Liver (tissue), 3 donors: ENCODE results near the gene DIPK1A.

Source experiments
- EGR1 ChIP-seq, 2 donors: IDR thresholded peaks; 2 replicates each; pipeline ENCODE4 v1.6.1; 2016 to 2018; ENCODE audit warnings: antibody characterized with exemption in 2 of 2, low read depth in 2 of 2
- FOXA2 ChIP-seq: IDR thresholded peaks from 2 replicates; pipeline ENCODE4 v1.6.1; 2016; ENCODE audit warnings: antibody characterized with exemption
- GABPA ChIP-seq, 2 donors: IDR thresholded peaks in 1 of 2; conservative IDR thresholded peaks in 1 of 2; 2 replicates each; pipeline ENCODE4 v1.6.1; 2016; ENCODE audit warnings: antibody characterized with exemption in 2 of 2, mild to moderate bottlenecking in 1 of 2, moderate library complexity in 1 of 2
- HNF4G ChIP-seq: IDR thresholded peaks from 2 replicates; pipeline ENCODE4 v1.6.1; 2016; ENCODE audit warnings: antibody characterized with exemption
- RXRA ChIP-seq, 2 donors: IDR thresholded peaks; 2 replicates each; pipeline ENCODE4 v1.6.1; 2017 to 2018; ENCODE audit warnings: antibody characterized with exemption in 2 of 2, mild to moderate bottlenecking in 1 of 2
- SP1 ChIP-seq: IDR thresholded peaks from 2 replicates; pipeline ENCODE4 v1.6.1; 2018; ENCODE audit warnings: antibody characterized with exemption, mild to moderate bottlenecking
- YY1 ChIP-seq: IDR thresholded peaks from 2 replicates; pipeline ENCODE4 v1.6.1; 2016; ENCODE audit warnings: antibody characterized with exemption, mild to moderate bottlenecking
- TF ChIP-seq, protein P1 (sequence below): fragments of 150-350 bp; IDR thresholded peaks from 2 replicates; pipeline ENCODE4 v1.5.1; 2017; ENCODE audit warnings: improper control_type of control experiment, low read depth, low read length; ENCODE audit not compliant: missing input control
- TF ChIP-seq, protein P2 (sequence below): IDR thresholded peaks from 2 replicates; pipeline ENCODE4 v1.6.1; 2016; ENCODE audit warnings: antibody characterized with exemption
- TF ChIP-seq, protein P3 (sequence below): IDR thresholded peaks from 2 replicates; pipeline ENCODE4 v1.6.1; 2016; ENCODE audit warnings: antibody characterized with exemption, mild to moderate bottlenecking
- TF ChIP-seq, protein P4 (sequence below): IDR thresholded peaks from 2 replicates; pipeline ENCODE4 v1.6.1; 2016; ENCODE audit warnings: antibody characterized with exemption
- donor health status: healthy.
- donor health status: healthy.

DNA sequence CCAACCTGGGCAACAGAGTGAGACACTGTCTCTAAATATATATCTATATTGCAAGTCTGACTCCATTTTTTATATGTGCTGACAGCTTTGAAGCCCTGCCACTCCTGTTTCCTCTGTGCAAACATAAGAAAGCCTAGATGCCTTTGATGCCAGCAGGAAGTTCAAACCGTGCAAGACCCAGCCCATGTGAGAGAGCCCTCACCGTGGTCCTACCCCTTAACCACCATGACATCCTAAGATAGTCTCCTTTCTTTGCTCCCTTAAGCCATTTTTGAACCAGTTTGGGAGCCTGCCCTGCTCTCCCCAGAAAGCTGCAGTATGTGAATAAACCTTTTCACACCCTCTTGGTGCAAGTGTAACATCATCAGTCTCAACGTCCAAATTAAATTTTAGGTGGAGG is 3.7 kb upstream of the DIPK1A start:
- TF ChIP-seq, protein P1, sequence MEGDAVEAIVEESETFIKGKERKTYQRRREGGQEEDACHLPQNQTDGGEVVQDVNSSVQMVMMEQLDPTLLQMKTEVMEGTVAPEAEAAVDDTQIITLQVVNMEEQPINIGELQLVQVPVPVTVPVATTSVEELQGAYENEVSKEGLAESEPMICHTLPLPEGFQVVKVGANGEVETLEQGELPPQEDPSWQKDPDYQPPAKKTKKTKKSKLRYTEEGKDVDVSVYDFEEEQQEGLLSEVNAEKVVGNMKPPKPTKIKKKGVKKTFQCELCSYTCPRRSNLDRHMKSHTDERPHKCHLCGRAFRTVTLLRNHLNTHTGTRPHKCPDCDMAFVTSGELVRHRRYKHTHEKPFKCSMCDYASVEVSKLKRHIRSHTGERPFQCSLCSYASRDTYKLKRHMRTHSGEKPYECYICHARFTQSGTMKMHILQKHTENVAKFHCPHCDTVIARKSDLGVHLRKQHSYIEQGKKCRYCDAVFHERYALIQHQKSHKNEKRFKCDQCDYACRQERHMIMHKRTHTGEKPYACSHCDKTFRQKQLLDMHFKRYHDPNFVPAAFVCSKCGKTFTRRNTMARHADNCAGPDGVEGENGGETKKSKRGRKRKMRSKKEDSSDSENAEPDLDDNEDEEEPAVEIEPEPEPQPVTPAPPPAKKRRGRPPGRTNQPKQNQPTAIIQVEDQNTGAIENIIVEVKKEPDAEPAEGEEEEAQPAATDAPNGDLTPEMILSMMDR: no peak
- TF ChIP-seq, protein P2, sequence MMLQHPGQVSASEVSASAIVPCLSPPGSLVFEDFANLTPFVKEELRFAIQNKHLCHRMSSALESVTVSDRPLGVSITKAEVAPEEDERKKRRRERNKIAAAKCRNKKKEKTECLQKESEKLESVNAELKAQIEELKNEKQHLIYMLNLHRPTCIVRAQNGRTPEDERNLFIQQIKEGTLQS: no peak
- no peak for TF ChIP-seq SP1
- TF ChIP-seq, protein P3, sequence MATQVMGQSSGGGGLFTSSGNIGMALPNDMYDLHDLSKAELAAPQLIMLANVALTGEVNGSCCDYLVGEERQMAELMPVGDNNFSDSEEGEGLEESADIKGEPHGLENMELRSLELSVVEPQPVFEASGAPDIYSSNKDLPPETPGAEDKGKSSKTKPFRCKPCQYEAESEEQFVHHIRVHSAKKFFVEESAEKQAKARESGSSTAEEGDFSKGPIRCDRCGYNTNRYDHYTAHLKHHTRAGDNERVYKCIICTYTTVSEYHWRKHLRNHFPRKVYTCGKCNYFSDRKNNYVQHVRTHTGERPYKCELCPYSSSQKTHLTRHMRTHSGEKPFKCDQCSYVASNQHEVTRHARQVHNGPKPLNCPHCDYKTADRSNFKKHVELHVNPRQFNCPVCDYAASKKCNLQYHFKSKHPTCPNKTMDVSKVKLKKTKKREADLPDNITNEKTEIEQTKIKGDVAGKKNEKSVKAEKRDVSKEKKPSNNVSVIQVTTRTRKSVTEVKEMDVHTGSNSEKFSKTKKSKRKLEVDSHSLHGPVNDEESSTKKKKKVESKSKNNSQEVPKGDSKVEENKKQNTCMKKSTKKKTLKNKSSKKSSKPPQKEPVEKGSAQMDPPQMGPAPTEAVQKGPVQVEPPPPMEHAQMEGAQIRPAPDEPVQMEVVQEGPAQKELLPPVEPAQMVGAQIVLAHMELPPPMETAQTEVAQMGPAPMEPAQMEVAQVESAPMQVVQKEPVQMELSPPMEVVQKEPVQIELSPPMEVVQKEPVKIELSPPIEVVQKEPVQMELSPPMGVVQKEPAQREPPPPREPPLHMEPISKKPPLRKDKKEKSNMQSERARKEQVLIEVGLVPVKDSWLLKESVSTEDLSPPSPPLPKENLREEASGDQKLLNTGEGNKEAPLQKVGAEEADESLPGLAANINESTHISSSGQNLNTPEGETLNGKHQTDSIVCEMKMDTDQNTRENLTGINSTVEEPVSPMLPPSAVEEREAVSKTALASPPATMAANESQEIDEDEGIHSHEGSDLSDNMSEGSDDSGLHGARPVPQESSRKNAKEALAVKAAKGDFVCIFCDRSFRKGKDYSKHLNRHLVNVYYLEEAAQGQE: no peak
- no peak for TF ChIP-seq RXRA (IDR thresholded peaks at IDR 0.05)
- TF ChIP-seq, protein P4, sequence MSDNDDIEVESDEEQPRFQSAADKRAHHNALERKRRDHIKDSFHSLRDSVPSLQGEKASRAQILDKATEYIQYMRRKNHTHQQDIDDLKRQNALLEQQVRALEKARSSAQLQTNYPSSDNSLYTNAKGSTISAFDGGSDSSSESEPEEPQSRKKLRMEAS: no peak
- no peak for TF ChIP-seq HNF4G
- no peak for TF ChIP-seq GABPA (IDR thresholded peaks at IDR 0.05 in 1 of 2, conservative IDR thresholded peaks at IDR 0.05 in 1 of 2)
- no peak for TF ChIP-seq FOXA2
- no peak for TF ChIP-seq EGR1 (IDR thresholded peaks at IDR 0.05; ENCODE audit: low read depth in 2 of 2)
- no peak for TF ChIP-seq YY1
